Testis (tissue), 2 donors: ENCODE data around the gene KLK15.

ENCODE experiments used
- POLR2A ChIP-seq: fragments of 450-650 bp; IDR thresholded peaks from one replicate; pipeline ENCODE4 v1.6.1; 2017; ENCODE audit warnings: antibody characterized with exemption, mild to moderate bottlenecking, moderate library complexity
- TF ChIP-seq, protein P1 (sequence below), 3 experiments: fragments of 450-650 bp in 2 of 3; fragments of 200-600 bp in 1 of 3; sonication (generic) in 1 of 3; IDR thresholded peaks; one replicate each; pipeline ENCODE4 v1.5.1; 2016 to 2019; ENCODE audit warnings: antibody characterized with exemption in 3 of 3, mild to moderate bottlenecking in 2 of 3, moderate library complexity in 1 of 3

DNA sequence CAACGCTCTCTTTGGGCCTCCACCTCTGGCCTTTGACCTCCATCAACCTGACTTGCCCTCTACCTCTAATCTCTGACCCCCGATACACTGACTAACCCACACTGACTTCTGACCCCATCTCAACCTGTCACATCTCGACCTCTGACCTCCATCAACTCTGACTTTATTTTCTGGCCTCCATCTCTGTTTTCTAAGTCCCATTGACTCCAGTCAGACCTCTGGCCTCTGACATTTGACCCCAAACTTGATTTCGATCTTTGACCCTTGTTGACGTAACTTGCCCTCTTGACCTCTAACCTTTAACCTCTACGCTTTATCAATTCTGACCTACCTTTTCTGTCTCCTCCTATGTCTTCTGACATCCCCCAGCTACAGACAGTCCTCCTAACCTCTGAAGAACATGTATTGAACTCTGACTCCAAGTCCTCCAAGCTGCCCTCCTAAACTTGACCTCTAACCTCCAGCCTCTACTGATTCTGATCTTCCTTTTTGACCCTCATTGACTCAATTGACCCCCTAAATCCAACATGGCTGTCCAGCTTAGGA, 42.4 kb downstream of the KLK15 start:
- TF ChIP-seq, protein P1, sequence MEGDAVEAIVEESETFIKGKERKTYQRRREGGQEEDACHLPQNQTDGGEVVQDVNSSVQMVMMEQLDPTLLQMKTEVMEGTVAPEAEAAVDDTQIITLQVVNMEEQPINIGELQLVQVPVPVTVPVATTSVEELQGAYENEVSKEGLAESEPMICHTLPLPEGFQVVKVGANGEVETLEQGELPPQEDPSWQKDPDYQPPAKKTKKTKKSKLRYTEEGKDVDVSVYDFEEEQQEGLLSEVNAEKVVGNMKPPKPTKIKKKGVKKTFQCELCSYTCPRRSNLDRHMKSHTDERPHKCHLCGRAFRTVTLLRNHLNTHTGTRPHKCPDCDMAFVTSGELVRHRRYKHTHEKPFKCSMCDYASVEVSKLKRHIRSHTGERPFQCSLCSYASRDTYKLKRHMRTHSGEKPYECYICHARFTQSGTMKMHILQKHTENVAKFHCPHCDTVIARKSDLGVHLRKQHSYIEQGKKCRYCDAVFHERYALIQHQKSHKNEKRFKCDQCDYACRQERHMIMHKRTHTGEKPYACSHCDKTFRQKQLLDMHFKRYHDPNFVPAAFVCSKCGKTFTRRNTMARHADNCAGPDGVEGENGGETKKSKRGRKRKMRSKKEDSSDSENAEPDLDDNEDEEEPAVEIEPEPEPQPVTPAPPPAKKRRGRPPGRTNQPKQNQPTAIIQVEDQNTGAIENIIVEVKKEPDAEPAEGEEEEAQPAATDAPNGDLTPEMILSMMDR (IDR thresholded peaks at IDR 0.05), result no peak
- no peak for TF ChIP-seq POLR2A
